ENCODE results near the gene ZNF653. TPM values are rescaled to one million over a fixed set of nuclear protein-coding genes. Genes with fewer than 3 reads are reported as not detected.

The ZNF653 gene
- total and polyA plus RNA-seq, 2 of the 8 experiments (the other 6 are each of a cell fraction or from before 2014, with no cell fraction given), result 7.0 to 7.9 TPM

DNA sequence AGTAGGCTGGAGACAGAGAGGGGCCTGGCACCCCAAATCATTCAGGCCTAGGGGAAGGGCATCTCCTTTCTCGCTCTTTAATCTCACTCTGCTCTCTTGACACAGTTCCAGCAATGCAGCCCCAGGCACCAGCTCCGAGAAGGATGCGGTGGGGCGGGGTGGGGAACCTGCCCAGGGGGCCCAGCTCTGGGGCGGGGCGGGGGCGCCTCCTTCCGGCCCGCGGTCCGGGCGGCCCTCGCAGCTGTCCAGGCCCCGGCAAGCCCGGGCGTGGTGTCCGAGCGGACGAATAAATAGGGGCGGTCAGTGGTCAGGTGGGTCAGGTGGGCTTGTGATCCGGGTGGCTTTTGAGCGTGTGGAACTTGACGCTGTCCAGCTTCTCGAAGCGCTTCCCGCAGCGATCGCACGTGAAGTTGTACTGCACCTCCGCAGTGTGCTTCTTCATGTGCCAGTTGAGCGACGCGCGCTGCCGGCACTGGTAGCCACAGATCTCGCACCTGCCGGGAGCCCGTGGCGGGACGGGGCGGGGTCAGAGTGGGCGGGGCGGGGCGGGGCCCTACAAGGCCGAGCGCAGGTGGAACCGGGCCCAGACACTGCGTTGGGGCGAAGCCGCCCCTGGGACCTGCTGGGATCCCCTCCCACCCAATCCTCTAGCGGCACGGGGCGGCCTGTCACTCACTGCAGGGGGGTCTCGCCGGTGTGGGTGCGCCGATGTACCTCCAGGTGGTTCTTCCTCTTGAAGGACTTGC, 22.1 kb downstream of the ZNF653 start:
- H3K9ac ChIP-seq (replicated peaks in 1 of 4; ENCODE audit: extremely low read depth in 1 of 4, low read depth in 3 of 4, low read length in 3 of 4), result no peak overlapping the region
- H3K14ac ChIP-seq (ENCODE audit: insufficient read length), result no peak overlapping the region
- H2AFZ ChIP-seq (ENCODE audit: low read length), result no peak overlapping the region
- H3K36me3 ChIP-seq (ENCODE audit: control insufficient read depth in 2 of 4, insufficient read depth in 4 of 4, low read length in 3 of 4), result no peaks in the 10 kb centered on the region; a peak in 1 of 8 replicates
- H2BK15ac ChIP-seq (ENCODE audit: low read length), result no peak overlapping the region
- H3K23me2 ChIP-seq (ENCODE audit: low read depth, low read length), result peaks cover 7% of the 10 kb centered on the region; the same call in 1 of the 2 replicates
- 93% methylated on average over 13 of the region's 57 CpGs; no CpG with 5 or more reads in 1 of the 2 experiments for WGBS, 2 experiments (ENCODE audit: extremely low coverage in 1 of 2, insufficient coverage in 1 of 2, insufficient read length in 1 of 2, insufficient replicate concordance in 2 of 2, low coverage in 1 of 2, low lambda C conversion rate in 2 of 2, missing lambda C conversion rate in 1 of 2)
- POLR2A ChIA-PET (ENCODE audit: partially characterized antibody), result interaction anchor here (1.3 to 3.1 kb wide), 5 partner anchors 19 to 60 kb away, joined by 4 to 14 read pairs (median 4); no protein-coding TSS in a partner anchor
- H2BK12ac ChIP-seq (ENCODE audit: low read depth, low read length), result no peak overlapping the region
- H3K4me2 ChIP-seq (ENCODE audit: insufficient read depth in 1 of 2, low read depth in 2 of 2, low read length in 2 of 2), result no peak overlapping the region; a peak in 1 of 4 replicates
- H3K27me3 ChIP-seq (replicated peaks in 1 of 4; ENCODE audit: control insufficient read depth in 3 of 4, extremely low read depth in 1 of 4, insufficient read depth in 3 of 4, low read length in 3 of 4), result peaks cover 20 to 26% (median 23%) of the 10 kb centered on the region in 4 experiments
- no peak overlapping the region for H4K5ac ChIP-seq (ENCODE audit: insufficient read length, low read depth, low read length)
- peaks cover 0 to 9% of the 10 kb centered on the region in 2 experiments for H4K20me1 ChIP-seq (replicated peaks in 1 of 2; ENCODE audit: control insufficient read depth in 1 of 2, insufficient read depth in 2 of 2, low read length in 2 of 2)
- H2BK120ac ChIP-seq (replicated peaks; ENCODE audit: low read depth, low read length), result no peak overlapping the region
- H3K56ac ChIP-seq (replicated peaks; ENCODE audit: insufficient read length, low read depth, low read length), result no peak overlapping the region
- no peak overlapping the region for H2BK5ac ChIP-seq (ENCODE audit: low read depth, low read length)
- no peak overlapping the region for H3K18ac ChIP-seq (ENCODE audit: extremely low read depth, low read length)
- no peak overlapping the region for H3K27ac ChIP-seq (ENCODE audit: low read depth, low read length)
- no peaks in the 10 kb centered on the region for H3K79me1 ChIP-seq (ENCODE audit: low read depth, low read length)
- CTCF ChIA-PET (ENCODE audit: partially characterized antibody), result interaction anchor here (0.8 to 6.4 kb wide), 19 partner anchors 12 to 210 kb away, joined by 3 to 37 read pairs (median 6); partner anchors contain the start of genes CNN1 and EPOR
- no peak overlapping the region for H3K4ac ChIP-seq (replicated peaks; ENCODE audit: insufficient read length, low read depth, low read length)
- H3K23ac ChIP-seq (ENCODE audit: insufficient read length), result no peak overlapping the region
- DNase-seq (ENCODE audit: low read depth in 1 of 2, low spot score in 2 of 2) (no peak), FAIRE-seq (no peak)
- 0 out of 2 replicates have a peak overlapping the region, but pooled peaks have one; percentile 28 for H4K8ac ChIP-seq (ENCODE audit: extremely low read depth, insufficient read depth, low read length)
- no peak overlapping the region for H4K91ac ChIP-seq (replicated peaks; ENCODE audit: insufficient read length, low read length)
- H3K79me2 ChIP-seq (ENCODE audit: control insufficient read depth in 1 of 2, insufficient read depth in 2 of 2, low read length in 2 of 2), result no peaks in the 10 kb centered on the region
- no peak overlapping the region for H2BK20ac ChIP-seq (ENCODE audit: low read length)
- H3K9me3 ChIP-seq (ENCODE audit: insufficient read depth in 2 of 2, low read depth in 1 of 2, low read length in 1 of 2), result no peaks in the 10 kb centered on the region; a peak in 1 of 4 replicates
- H2AK5ac ChIP-seq (ENCODE audit: low read depth, low read length), result no peak overlapping the region
- no peak overlapping the region for H3K4me3 ChIP-seq (ENCODE audit: extremely low read depth in 1 of 4, insufficient read depth in 2 of 4, low read depth in 3 of 4, low read length in 4 of 4)
- peaks cover 0 to 17% (median 5%) of the 10 kb centered on the region in 4 experiments; a peak in 5 of 7 replicates for H3K4me1 ChIP-seq (replicated peaks in 1 of 4; ENCODE audit: control insufficient read depth in 3 of 4, insufficient read depth in 4 of 4, low read length in 3 of 4)
- TF ChIP-seq JUN (IDR thresholded peaks at IDR 0.05; ENCODE audit: low read depth, low read length), result no peak
- TF ChIP-seq POLR2AphosphoS5 (IDR thresholded peaks at IDR 0.05; ENCODE audit: low read depth, low read length), result no peak
- no peak for TF ChIP-seq YY1 (IDR thresholded peaks at IDR 0.05; ENCODE audit: low read depth, low read length)
- TF ChIP-seq SAP30 (IDR thresholded peaks at IDR 0.05; ENCODE audit: insufficient read depth, insufficient replicate concordance, low read length), result no peak
- no peak for TF ChIP-seq TCF12 (IDR thresholded peaks at IDR 0.05; ENCODE audit: low read depth, low read length)
- TF ChIP-seq SIRT6 (IDR thresholded peaks at IDR 0.05; ENCODE audit: low read length), result no peak
- TF ChIP-seq ZNF274 (IDR thresholded peaks at IDR 0.05; ENCODE audit: borderline replicate concordance, extremely low read depth, low read length), result no peak
